ENCODE results near the gene C1orf210.

C1orf210 gene

DNA sequence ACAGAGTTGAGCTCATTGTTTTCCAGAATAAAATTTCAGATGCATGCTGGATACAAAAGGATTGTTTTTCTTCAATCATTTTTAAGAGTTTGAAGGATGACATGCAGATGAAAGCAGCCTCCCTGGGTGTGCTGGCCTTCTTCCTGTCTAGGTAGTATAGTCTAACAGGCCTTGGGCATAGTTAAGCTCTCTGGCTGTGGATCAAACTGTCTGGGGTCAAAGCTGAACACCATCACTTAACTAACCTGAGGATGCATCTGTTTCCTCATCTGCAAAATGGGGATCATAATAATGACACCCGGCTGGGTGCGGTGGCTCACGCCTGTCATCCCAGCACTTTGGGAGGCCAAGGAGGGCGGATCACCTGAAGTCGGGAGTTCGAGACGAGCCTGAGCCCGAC is 9.4 kb upstream of the C1orf210 start:
- Histone ChIP-seq H4K20me1 (ENCODE audit: insufficient read depth, low read length, poor library complexity, severe bottlenecking) (no peaks in the 10 kb centered on the region), H3K9me2 (replicated peaks; ENCODE audit: low read depth, low read length) (no peaks in the 10 kb centered on the region), H3K9me3 (ENCODE audit: insufficient read depth, low read depth, low read length) (no peaks in the 10 kb centered on the region), H3K79me2 (ENCODE audit: insufficient read depth, low read length) (no peaks in the 10 kb centered on the region), H3K4me3 (ENCODE audit: low read length, poor library complexity, severe bottlenecking) (no peak overlapping the region), H3K36me3 (ENCODE audit: insufficient read depth, low read length) (no peaks in the 10 kb centered on the region), H3K4me1 (ENCODE audit: insufficient read depth, low read length, poor library complexity, severe bottlenecking) (peaks cover 11% of the 10 kb centered on the region), H2AFZ (ENCODE audit: low read length) (no peak overlapping the region), H3F3A (ENCODE audit: low read depth) (no peaks in the 10 kb centered on the region), H3K9ac (ENCODE audit: low read depth, low read length, poor library complexity, severe bottlenecking) (no peak overlapping the region), H3K4me2 (ENCODE audit: low read depth, low read length, poor library complexity, severe bottlenecking) (no peak overlapping the region), H3K27me3 (ENCODE audit: insufficient read depth, low read length, poor library complexity, severe bottlenecking) (no peaks in the 10 kb centered on the region)
- no peak for TF ChIP-seq EZH2phosphoT487 (IDR thresholded peaks at IDR 0.05; ENCODE audit: borderline replicate concordance)
- TF ChIP-seq, protein P1, sequence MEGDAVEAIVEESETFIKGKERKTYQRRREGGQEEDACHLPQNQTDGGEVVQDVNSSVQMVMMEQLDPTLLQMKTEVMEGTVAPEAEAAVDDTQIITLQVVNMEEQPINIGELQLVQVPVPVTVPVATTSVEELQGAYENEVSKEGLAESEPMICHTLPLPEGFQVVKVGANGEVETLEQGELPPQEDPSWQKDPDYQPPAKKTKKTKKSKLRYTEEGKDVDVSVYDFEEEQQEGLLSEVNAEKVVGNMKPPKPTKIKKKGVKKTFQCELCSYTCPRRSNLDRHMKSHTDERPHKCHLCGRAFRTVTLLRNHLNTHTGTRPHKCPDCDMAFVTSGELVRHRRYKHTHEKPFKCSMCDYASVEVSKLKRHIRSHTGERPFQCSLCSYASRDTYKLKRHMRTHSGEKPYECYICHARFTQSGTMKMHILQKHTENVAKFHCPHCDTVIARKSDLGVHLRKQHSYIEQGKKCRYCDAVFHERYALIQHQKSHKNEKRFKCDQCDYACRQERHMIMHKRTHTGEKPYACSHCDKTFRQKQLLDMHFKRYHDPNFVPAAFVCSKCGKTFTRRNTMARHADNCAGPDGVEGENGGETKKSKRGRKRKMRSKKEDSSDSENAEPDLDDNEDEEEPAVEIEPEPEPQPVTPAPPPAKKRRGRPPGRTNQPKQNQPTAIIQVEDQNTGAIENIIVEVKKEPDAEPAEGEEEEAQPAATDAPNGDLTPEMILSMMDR (conservative IDR thresholded peaks at IDR 0.05; ENCODE audit: low read length): no peak

DNA sequence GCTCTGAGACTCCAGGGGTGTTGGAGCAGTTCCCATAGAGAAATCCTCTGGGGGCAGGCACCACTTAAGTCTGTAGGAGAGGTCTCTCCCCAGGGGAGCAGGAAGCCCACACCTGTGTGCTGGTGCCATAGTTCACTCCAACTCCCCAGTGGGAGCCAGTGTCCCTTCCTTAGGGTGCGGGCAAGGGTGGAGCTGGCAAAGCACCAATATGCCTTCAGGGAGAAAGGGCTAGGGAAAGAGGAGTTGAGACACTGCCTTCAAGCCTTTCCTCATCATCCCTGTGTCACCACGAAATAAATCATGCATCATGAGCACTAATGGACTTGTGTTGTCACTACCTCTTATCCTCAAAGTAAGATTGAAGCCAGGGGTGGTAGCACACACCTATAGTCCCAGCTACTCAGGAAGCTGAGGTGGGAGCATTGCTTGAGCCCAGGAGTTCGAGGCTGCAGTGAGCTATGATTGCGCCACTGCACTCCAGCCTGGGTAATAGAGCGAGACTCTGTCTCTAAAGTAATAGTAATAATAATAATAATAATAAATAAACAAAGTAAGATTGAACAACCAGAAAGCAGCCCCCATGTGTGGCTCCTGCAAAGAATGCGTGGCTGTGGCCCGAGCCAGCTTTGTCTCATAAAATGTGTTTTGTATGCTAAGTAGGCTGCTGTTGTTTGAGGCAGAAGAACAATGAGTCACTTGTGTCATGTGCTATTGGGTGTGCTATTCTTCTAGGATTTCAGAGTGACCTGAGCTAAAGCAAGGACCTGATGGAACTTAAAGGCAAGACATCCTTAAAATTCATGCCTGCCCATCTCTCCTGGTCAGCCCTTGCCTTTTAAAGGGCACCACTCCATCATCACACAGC is 8.7 kb upstream of the C1orf210 start:
- no peak overlapping the region for H3K4me2 ChIP-seq (ENCODE audit: low read depth, low read length, poor library complexity, severe bottlenecking)

DNA sequence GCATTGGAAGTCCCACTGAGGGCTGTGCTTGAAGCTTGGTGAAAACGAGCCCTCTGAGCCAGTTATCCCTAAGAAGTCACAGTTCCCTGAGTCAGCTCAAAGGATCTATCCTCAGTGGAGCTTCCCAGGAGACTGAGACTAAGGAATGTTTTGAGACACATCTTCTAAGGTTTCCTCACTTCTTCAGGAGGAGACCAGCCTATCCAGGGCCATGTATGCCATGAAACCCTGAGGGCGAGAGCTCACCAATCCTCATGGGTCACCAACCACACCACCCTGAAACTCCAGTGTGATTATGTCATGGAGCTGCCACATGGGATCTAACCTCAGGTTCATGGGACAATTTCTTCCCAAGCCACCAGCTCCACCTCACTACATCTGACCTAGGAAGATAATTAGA is 7.8 kb upstream of the C1orf210 start:
- no peak overlapping the region for H3K4me2 ChIP-seq (ENCODE audit: low read depth, low read length, poor library complexity, severe bottlenecking)

More for the DNA sequence above, 8.7 kb upstream of the C1orf210 start:
- Histone ChIP-seq H3K9me3 (ENCODE audit: insufficient read depth, low read depth, low read length) (no peaks in the 10 kb centered on the region), H3K9me2 (replicated peaks; ENCODE audit: low read depth, low read length) (no peaks in the 10 kb centered on the region), H4K20me1 (ENCODE audit: insufficient read depth, low read length, poor library complexity, severe bottlenecking) (no peaks in the 10 kb centered on the region), H3K36me3 (ENCODE audit: insufficient read depth, low read length) (no peaks in the 10 kb centered on the region), H3K9ac (ENCODE audit: low read depth, low read length, poor library complexity, severe bottlenecking) (no peak overlapping the region), H3K4me3 (ENCODE audit: low read length, poor library complexity, severe bottlenecking) (no peak overlapping the region), H2AFZ (ENCODE audit: low read length) (no peak overlapping the region), H3K4me1 (ENCODE audit: insufficient read depth, low read length, poor library complexity, severe bottlenecking) (peaks cover 11% of the 10 kb centered on the region), H3K27me3 (ENCODE audit: insufficient read depth, low read length, poor library complexity, severe bottlenecking) (no peaks in the 10 kb centered on the region), H3K79me2 (ENCODE audit: insufficient read depth, low read length) (no peaks in the 10 kb centered on the region), H3F3A (ENCODE audit: low read depth) (no peaks in the 10 kb centered on the region)
- TF ChIP-seq, protein P1 (conservative IDR thresholded peaks at IDR 0.05; ENCODE audit: low read length): no peak
- no peak for TF ChIP-seq EZH2phosphoT487 (IDR thresholded peaks at IDR 0.05; ENCODE audit: borderline replicate concordance)

More for the DNA sequence above, 7.8 kb upstream of the C1orf210 start:
- Histone ChIP-seq H4K20me1 (ENCODE audit: insufficient read depth, low read length, poor library complexity, severe bottlenecking) (no peaks in the 10 kb centered on the region), H3K27me3 (ENCODE audit: insufficient read depth, low read length, poor library complexity, severe bottlenecking) (no peaks in the 10 kb centered on the region), H3K9me2 (replicated peaks; ENCODE audit: low read depth, low read length) (no peaks in the 10 kb centered on the region), H3K9me3 (ENCODE audit: insufficient read depth, low read depth, low read length) (no peaks in the 10 kb centered on the region), H3K4me1 (ENCODE audit: insufficient read depth, low read length, poor library complexity, severe bottlenecking) (peaks cover 11% of the 10 kb centered on the region), H3K36me3 (ENCODE audit: insufficient read depth, low read length) (no peaks in the 10 kb centered on the region), H2AFZ (ENCODE audit: low read length) (no peak overlapping the region), H3K9ac (ENCODE audit: low read depth, low read length, poor library complexity, severe bottlenecking) (no peak overlapping the region), H3F3A (ENCODE audit: low read depth) (no peaks in the 10 kb centered on the region), H3K79me2 (ENCODE audit: insufficient read depth, low read length) (no peaks in the 10 kb centered on the region), H3K4me3 (ENCODE audit: low read length, poor library complexity, severe bottlenecking) (no peak overlapping the region)
- TF ChIP-seq, protein P1 (conservative IDR thresholded peaks at IDR 0.05; ENCODE audit: low read length): no peak
- TF ChIP-seq EZH2phosphoT487 (IDR thresholded peaks at IDR 0.05; ENCODE audit: borderline replicate concordance): no peak

All from Loucy (cell line).